ENCODE measurements around the gene ZBED6.
"Not testable (repeated sequence)": the region's sequence is repeated elsewhere in the genome, so short reads cannot be mapped to it uniquely, and the experiment has no call there.

Gene ZBED6

DNA sequence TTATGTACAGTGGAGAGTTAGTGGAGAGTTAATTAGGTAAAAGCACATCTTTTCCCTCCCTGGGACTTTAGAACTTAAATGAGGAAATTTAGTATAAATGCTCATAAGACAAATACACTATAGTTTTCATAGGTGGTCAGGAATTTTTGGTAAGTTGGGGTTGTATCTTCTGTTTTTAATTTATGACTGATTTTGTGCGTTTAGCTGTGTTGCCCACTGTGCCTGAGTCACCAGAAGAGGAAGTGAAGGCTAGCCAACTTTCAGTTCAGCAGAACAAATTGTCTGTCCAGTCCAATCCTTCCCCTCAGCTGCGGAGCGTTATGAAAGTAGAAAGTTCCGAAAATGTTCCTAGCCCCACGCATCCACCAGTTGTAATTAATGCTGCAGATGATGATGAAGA lies 33.8 kb downstream of the ZBED6 start:
- peaks cover 35 to 64% of the 10 kb centered on the region in 2 donors for H3K36me3 ChIP-seq (ENCODE audit: control insufficient read depth in 1 of 2, insufficient read depth in 2 of 2, low read length in 2 of 2)
- not testable (repeated sequence) for H3K27ac ChIP-seq (ENCODE audit: low read depth, low read length)

DNA sequence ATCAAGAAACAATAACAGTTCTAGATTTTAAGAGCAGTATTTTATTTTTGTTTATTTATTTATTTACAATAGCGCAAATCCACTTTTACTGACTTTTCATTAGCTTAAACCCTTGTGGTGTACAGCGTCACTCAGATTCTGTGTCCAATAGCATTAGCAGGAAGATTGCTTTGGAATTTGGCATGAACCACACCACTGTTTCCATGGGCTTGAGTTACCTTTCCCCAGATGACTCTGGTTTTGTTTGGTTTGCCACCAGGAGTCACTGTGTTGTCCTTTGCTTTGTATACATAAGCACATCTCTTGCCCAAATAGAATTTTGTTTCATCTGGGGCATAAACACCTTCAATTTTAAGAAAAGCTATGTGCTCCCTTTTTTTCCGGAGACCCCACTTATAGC lies 40.1 kb downstream of the ZBED6 start:
- Histone ChIP-seq H3K36me3 (ENCODE audit: control insufficient read depth in 1 of 2, insufficient read depth in 2 of 2, low read length in 2 of 2) (peaks cover 38 to 75% of the 10 kb centered on the region in 2 donors), H3K4me1 (ENCODE audit: control insufficient read depth in 1 of 2, insufficient read depth in 2 of 2, low read length in 2 of 2) (no peaks in the 10 kb centered on the region), H3K27ac (ENCODE audit: low read depth, low read length) (no peak overlapping the region), H3K4me3 (ENCODE audit: low read depth in 1 of 2, low read length in 2 of 2) (no peak overlapping the region), H3K27me3 (ENCODE audit: control insufficient read depth in 1 of 2, insufficient read depth in 2 of 2, low read length in 2 of 2) (no peaks in the 10 kb centered on the region), H3K9ac (ENCODE audit: low read depth in 1 of 2, low read length in 2 of 2) (no peak overlapping the region), H3K9me3 (ENCODE audit: control insufficient read depth in 1 of 2, low read length in 2 of 2) (no peaks in the 10 kb centered on the region)

More for the DNA sequence above, 33.8 kb downstream of the ZBED6 start:
- H3K27me3 ChIP-seq (ENCODE audit: control insufficient read depth in 1 of 2, insufficient read depth in 2 of 2, low read length in 2 of 2); H3K9ac ChIP-seq (ENCODE audit: low read depth in 1 of 2, low read length in 2 of 2); H3K9me3 ChIP-seq (ENCODE audit: control insufficient read depth in 1 of 2, low read length in 2 of 2); H3K4me3 ChIP-seq (ENCODE audit: low read depth in 1 of 2, low read length in 2 of 2): not testable (repeated sequence)
- peaks cover 6 to 12% of the 10 kb centered on the region in 2 donors for H3K4me1 ChIP-seq (ENCODE audit: control insufficient read depth in 1 of 2, insufficient read depth in 2 of 2, low read length in 2 of 2)

- Histone ChIP-seq H3K9ac (ENCODE audit: low read depth in 1 of 2, low read length in 2 of 2) (no peak overlapping the region), H3K27ac (ENCODE audit: low read depth, low read length) (no peak overlapping the region), H3K27me3 (ENCODE audit: control insufficient read depth in 1 of 2, insufficient read depth in 2 of 2, low read length in 2 of 2) (no peaks in the 10 kb centered on the region), H3K4me3 (ENCODE audit: low read depth in 1 of 2, low read length in 2 of 2) (no peak overlapping the region), H3K9me3 (ENCODE audit: control insufficient read depth in 1 of 2, low read length in 2 of 2) (no peaks in the 10 kb centered on the region), H3K36me3 (ENCODE audit: control insufficient read depth in 1 of 2, insufficient read depth in 2 of 2, low read length in 2 of 2) (peaks cover 29 to 74% of the 10 kb centered on the region in 2 donors), H3K4me1 (ENCODE audit: control insufficient read depth in 1 of 2, insufficient read depth in 2 of 2, low read length in 2 of 2) (no peaks in the 10 kb centered on the region)
Observed at GRCh38 chr1:203839081-203839480, 43.7 kb downstream of the ZBED6 start.

GRCh38 chr1:203840208-203840808 lies 44.9 kb downstream of the ZBED6 start:
- no peak overlapping the region for H3K4me3 ChIP-seq (ENCODE audit: low read depth in 1 of 2, low read length in 2 of 2)
- no peak overlapping the region for H3K9ac ChIP-seq (ENCODE audit: low read depth in 1 of 2, low read length in 2 of 2)
- H3K9me3 ChIP-seq (ENCODE audit: control insufficient read depth in 1 of 2, low read length in 2 of 2), result no peaks in the 10 kb centered on the region
- no peak overlapping the region for H3K27ac ChIP-seq (ENCODE audit: low read depth, low read length)
- peaks cover 0 to 5% of the 10 kb centered on the region in 2 donors for H3K4me1 ChIP-seq (ENCODE audit: control insufficient read depth in 1 of 2, insufficient read depth in 2 of 2, low read length in 2 of 2)
- H3K27me3 ChIP-seq (ENCODE audit: control insufficient read depth in 1 of 2, insufficient read depth in 2 of 2, low read length in 2 of 2), result no peaks in the 10 kb centered on the region
- peaks cover 23 to 75% of the 10 kb centered on the region in 2 donors for H3K36me3 ChIP-seq (ENCODE audit: control insufficient read depth in 1 of 2, insufficient read depth in 2 of 2, low read length in 2 of 2)

- no peak overlapping the region for H3K9ac ChIP-seq (ENCODE audit: low read depth in 1 of 2, low read length in 2 of 2)
- peaks cover 0 to 6% of the 10 kb centered on the region in 2 donors for H3K4me1 ChIP-seq (ENCODE audit: control insufficient read depth in 1 of 2, insufficient read depth in 2 of 2, low read length in 2 of 2)
- H3K9me3 ChIP-seq (ENCODE audit: control insufficient read depth in 1 of 2, low read length in 2 of 2), result no peaks in the 10 kb centered on the region
- no peak overlapping the region for H3K27ac ChIP-seq (ENCODE audit: low read depth, low read length)
- H3K4me3 ChIP-seq (ENCODE audit: low read depth in 1 of 2, low read length in 2 of 2), result no peak overlapping the region
- peaks cover 21 to 64% of the 10 kb centered on the region in 2 donors for H3K36me3 ChIP-seq (ENCODE audit: control insufficient read depth in 1 of 2, insufficient read depth in 2 of 2, low read length in 2 of 2)
- no peaks in the 10 kb centered on the region for H3K27me3 ChIP-seq (ENCODE audit: control insufficient read depth in 1 of 2, insufficient read depth in 2 of 2, low read length in 2 of 2)
Observed at GRCh38 chr1:203842559-203842876, 47.1 kb downstream of the ZBED6 start.

GRCh38 chr1:203843435-203843834 lies 48.0 kb downstream of the ZBED6 start:
- H3K27ac ChIP-seq (ENCODE audit: low read depth, low read length), result no peak overlapping the region
- H3K36me3 ChIP-seq (ENCODE audit: control insufficient read depth in 1 of 2, insufficient read depth in 2 of 2, low read length in 2 of 2), result peaks cover 19 to 64% of the 10 kb centered on the region in 2 donors
- H3K9ac ChIP-seq (ENCODE audit: low read depth in 1 of 2, low read length in 2 of 2), result no peak overlapping the region
- no peaks in the 10 kb centered on the region for H3K27me3 ChIP-seq (ENCODE audit: control insufficient read depth in 1 of 2, insufficient read depth in 2 of 2, low read length in 2 of 2)
- no peaks in the 10 kb centered on the region for H3K9me3 ChIP-seq (ENCODE audit: control insufficient read depth in 1 of 2, low read length in 2 of 2)
- peaks cover 0 to 6% of the 10 kb centered on the region in 2 donors for H3K4me1 ChIP-seq (ENCODE audit: control insufficient read depth in 1 of 2, insufficient read depth in 2 of 2, low read length in 2 of 2)
- H3K4me3 ChIP-seq (ENCODE audit: low read depth in 1 of 2, low read length in 2 of 2), result no peak overlapping the region
